Liver (tissue), 9 donors: Measurements from ENCODE around the gene PLXNA3. TPM values are rescaled to one million over a fixed set of nuclear protein-coding genes. Genes with fewer than 3 reads are reported as not detected.

Source experiments
- DNase-seq: peaks from one replicate; pipeline ENCODE4 v3.0.0-alpha.2; 2017; ENCODE audit warnings: low spot score
- H3K27ac ChIP-seq, 2 donors: one replicate each; pipeline ENCODE4 v1.7.0; 2013; ENCODE audit warnings: inconsistent platforms in 2 of 2, low read length in 2 of 2, control low read depth in 1 of 2, low read depth in 1 of 2, mild to moderate bottlenecking in 1 of 2
- H3K27me3 ChIP-seq, 4 donors: one replicate each; pipeline versions ENCODE4 v1.6.1 to v1.7.0; 2013; ENCODE audit warnings: low read length in 3 of 4, inconsistent platforms in 1 of 4, mild to moderate bottlenecking in 1 of 4, moderate library complexity in 1 of 4; ENCODE audit not compliant: control insufficient read depth in 4 of 4, insufficient read depth in 4 of 4
- H3K36me3 ChIP-seq, 4 donors: one replicate each; pipeline versions ENCODE4 v1.6.1 to v1.7.0; 2013; ENCODE audit warnings: low read length in 3 of 4, mild to moderate bottlenecking in 3 of 4, low read depth in 1 of 4, moderate library complexity in 1 of 4; ENCODE audit not compliant: control insufficient read depth in 4 of 4, insufficient read depth in 3 of 4
- H3K4me1 ChIP-seq, 4 donors: one replicate each; pipeline versions ENCODE4 v1.6.1 to v1.7.0; 2013; ENCODE audit warnings: low read length in 3 of 4, mild to moderate bottlenecking in 3 of 4, moderate library complexity in 1 of 4; ENCODE audit not compliant: control insufficient read depth in 4 of 4, insufficient read depth in 4 of 4
- H3K4me3 ChIP-seq, 3 donors: one replicate each; pipeline versions ENCODE4 v1.6.1 to v1.7.0; 2013; ENCODE audit warnings: low read length in 3 of 3, control low read depth in 1 of 3, low read depth in 1 of 3, mild to moderate bottlenecking in 1 of 3
- H3K9ac ChIP-seq, 2 donors: one replicate each; pipeline ENCODE4 v1.7.0; 2013; ENCODE audit warnings: low read length in 2 of 2, mild to moderate bottlenecking in 2 of 2, moderate library complexity in 2 of 2, control low read depth in 1 of 2, low read depth in 1 of 2
- H3K9me3 ChIP-seq, 4 donors: one replicate each; pipeline versions ENCODE4 v1.6.1 to v1.7.0; 2013; ENCODE audit warnings: low read length in 3 of 4; ENCODE audit not compliant: control insufficient read depth in 4 of 4
- ATF3 ChIP-seq: IDR thresholded peaks from 2 replicates; pipeline ENCODE4 v1.6.1; 2016; ENCODE audit warnings: antibody characterized with exemption
- CTCF ChIP-seq: fragments of 150-350 bp; IDR thresholded peaks from 2 replicates; pipeline ENCODE4 v1.5.1; 2017; ENCODE audit warnings: improper control_type of control experiment, low read depth, low read length; ENCODE audit not compliant: missing input control
- FOXA1 ChIP-seq: IDR thresholded peaks from 2 replicates; pipeline ENCODE4 v1.6.1; 2016; ENCODE audit warnings: antibody characterized with exemption
- HNF4A ChIP-seq, 2 donors: conservative IDR thresholded peaks; 2 replicates each; pipeline ENCODE4 v1.6.1; 2016; ENCODE audit warnings: antibody characterized with exemption in 2 of 2, mild to moderate bottlenecking in 2 of 2
- JUND ChIP-seq, 2 donors: IDR thresholded peaks; 2 replicates each; pipeline ENCODE4 v1.6.1; 2016; ENCODE audit warnings: antibody characterized with exemption in 2 of 2
- REST ChIP-seq: IDR thresholded peaks from 2 replicates; pipeline ENCODE4 v1.6.1; 2016; ENCODE audit warnings: antibody characterized with exemption, mild to moderate bottlenecking
- TAF1 ChIP-seq: conservative IDR thresholded peaks from 2 replicates; pipeline ENCODE4 v1.6.1; 2016; ENCODE audit warnings: antibody characterized with exemption, mild to moderate bottlenecking
- YY1 ChIP-seq: IDR thresholded peaks from 2 replicates; pipeline ENCODE4 v1.6.1; 2016; ENCODE audit warnings: antibody characterized with exemption, mild to moderate bottlenecking
- WGBS: extraction: QIAGEN DNeasy Blood & Tissue Kit; methylation state at CpG from one replicate; pipeline ENCODE4 v1.1.7; 2013; 5-methylcytosine and 5-hydroxymethylcytosine counted together
- polyA plus RNA-seq, 2 donors: library from polyadenylated mRNA; stranded (reverse) in 1 of 2; unstranded in 1 of 2; fragments of 200-250 nt in 1 of 2; fragments of >200 nt in 1 of 2; fragmentation: Nextera tagmentation in 1 of 2; extraction: Ambion mirVana in 1 of 2; gene quantifications; one replicate each; pipeline versions ENCODE4 v1.2.1 to v1.2.3, GENCODE V29; 2013 to 2015
- total RNA-seq, 2 donors: library from RNA; depleted of rRNA; stranded (reverse); fragments of >200 nt; gene quantifications; one replicate each; pipeline ENCODE4 v1.2.3, GENCODE V29; 2014
- donor health status: healthy.
- donor health status: healthy.
- donor health status: healthy.
- donor health status: healthy.
- donor health status: healthy.

Gene PLXNA3
- total and polyA plus RNA-seq, 4 donors: 1.1 to 1.7 (median 1.5) TPM

- no peak for TF ChIP-seq JUND (IDR thresholded peaks at IDR 0.05)
- no peak for TF ChIP-seq HNF4A (conservative IDR thresholded peaks at IDR 0.05)
- TF ChIP-seq REST: no peak
- TF ChIP-seq YY1: no peak
- TF ChIP-seq TAF1: no peak
- H3K9ac ChIP-seq: no peak overlapping the region
- H3K36me3 ChIP-seq: peaks cover 0 to 26% (median 10%) of the 10 kb centered on the region in 4 donors
- no peaks in the 10 kb centered on the region for H3K27me3 ChIP-seq
- DNase-seq: no peak
- WGBS: 98% methylated on average over 16 of the region's 16 CpGs
- no peaks in the 10 kb centered on the region for H3K9me3 ChIP-seq
- no peak overlapping the region for H3K27ac ChIP-seq
- no peak overlapping the region for H3K4me3 ChIP-seq
- H3K4me1 ChIP-seq: peaks cover 4 to 12% (median 8%) of the 10 kb centered on the region in 4 donors
Measured at GRCh38 chrX:154445776-154446175, 12.3 kb upstream of the PLXNA3 start.

GRCh38 chrX:154446430-154446829, 11.7 kb upstream of the PLXNA3 start:
- TF ChIP-seq FOXA1 (no peak), CTCF (no peak)
- Histone ChIP-seq H3K27ac (no peak overlapping the region), H3K36me3 (peaks cover 0 to 26% (median 11%) of the 10 kb centered on the region in 4 donors), H3K4me1 (peaks cover 4 to 12% (median 8%) of the 10 kb centered on the region in 4 donors), H3K27me3 (no peaks in the 10 kb centered on the region), H3K9me3 (no peaks in the 10 kb centered on the region), H3K9ac (no peak overlapping the region), H3K4me3 (no peak overlapping the region)
- WGBS: 96% methylated on average over 12 of the region's 12 CpGs
- DNase-seq: no peak

- H3K36me3 ChIP-seq: peaks cover 0 to 24% (median 8%) of the 10 kb centered on the region in 4 donors
- peaks cover 4 to 11% (median 8%) of the 10 kb centered on the region in 4 donors for H3K4me1 ChIP-seq
- H3K27ac ChIP-seq: no peak overlapping the region
- H3K9me3 ChIP-seq: no peaks in the 10 kb centered on the region
- H3K27me3 ChIP-seq: no peaks in the 10 kb centered on the region
- H3K4me3 ChIP-seq: no peak overlapping the region
- no peak overlapping the region for H3K9ac ChIP-seq
- WGBS: 95% methylated on average over 14 of the region's 14 CpGs
- TF ChIP-seq JUND (IDR thresholded peaks at IDR 0.05): no peak
- no peak for TF ChIP-seq TAF1
- TF ChIP-seq FOXA1: no peak
- TF ChIP-seq ATF3: no peak
- no peak for DNase-seq
Measured at GRCh38 chrX:154448484-154448883, 9.6 kb upstream of the PLXNA3 start.
